ENCODE measurements around the gene SLC25A4.
"Not testable (repeated sequence)": the region's sequence is repeated elsewhere in the genome, so short reads cannot be mapped to it uniquely, and the experiment has no call there.

The SLC25A4 gene

DNA sequence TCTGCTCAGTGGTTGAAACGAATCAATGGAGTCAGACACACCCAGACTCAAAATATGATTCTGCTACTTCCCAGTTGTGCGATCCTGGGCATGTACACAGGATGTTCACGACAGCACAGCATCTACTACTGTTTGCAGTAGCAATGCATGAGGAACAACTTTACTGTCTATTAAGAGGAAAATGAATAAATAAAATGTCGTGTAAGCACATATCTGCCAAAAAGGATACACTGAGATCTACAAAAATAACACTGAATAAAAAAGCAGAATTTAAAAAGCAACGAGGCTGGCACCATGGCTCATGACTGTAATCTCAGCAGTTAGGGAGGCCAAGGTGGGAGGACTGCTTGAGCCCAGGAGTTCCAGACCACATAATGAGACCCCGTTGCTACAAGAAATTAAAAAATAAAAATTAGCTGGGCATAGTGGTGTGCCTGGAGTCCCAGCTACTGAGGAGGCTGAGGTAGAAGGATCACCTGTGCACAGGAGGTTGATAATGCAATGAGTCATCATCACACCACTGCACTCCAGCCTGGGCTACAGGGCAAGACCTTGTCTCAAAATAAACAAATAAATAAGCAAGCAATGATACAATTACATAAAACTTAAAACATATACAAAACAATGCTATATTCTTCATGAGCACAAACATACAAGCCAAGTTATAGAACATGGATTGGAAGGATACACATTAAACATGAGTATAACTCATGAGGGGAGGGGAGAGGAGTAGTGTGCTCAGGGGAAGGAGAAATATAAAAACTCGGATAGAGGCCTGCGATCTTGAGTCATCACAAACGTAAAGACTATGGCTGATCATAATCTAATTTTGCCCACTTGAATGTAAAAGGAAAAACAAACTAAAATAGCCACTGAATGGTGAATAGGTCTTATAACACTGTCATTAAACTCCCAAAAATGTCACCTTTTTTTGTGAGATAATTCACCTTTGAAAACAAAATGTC lies 52.1 kb downstream of the SLC25A4 start:
- Histone ChIP-seq H3K27me3 (ENCODE audit: low read depth, low read length) (no peaks in the 10 kb centered on the region), H3K36me3 (replicated peaks; ENCODE audit: low read depth, low read length) (no peaks in the 10 kb centered on the region), H3K4me2 (ENCODE audit: low read length) (no peak overlapping the region), H3K27ac (ENCODE audit: low read length) (no peak overlapping the region), H3K9ac (ENCODE audit: low read length) (no peak overlapping the region), H4K20me1 (ENCODE audit: insufficient read depth, low read length) (no peaks in the 10 kb centered on the region), H3K4me1 (ENCODE audit: low read length) (peaks cover 15% of the 10 kb centered on the region), H3K79me2 (ENCODE audit: low read length) (peaks cover 28% of the 10 kb centered on the region), H2AFZ (ENCODE audit: low read depth, low read length) (no peak overlapping the region), H3K4me3 (ENCODE audit: low read length) (no peak overlapping the region), H3K9me3 (ENCODE audit: insufficient read depth, low read length) (no peaks in the 10 kb centered on the region)
- TF ChIP-seq CTCF (IDR thresholded peaks at IDR 0.05; ENCODE audit: low read depth, low read length) (no peak), EZH2phosphoT487 (IDR thresholded peaks at IDR 0.05; ENCODE audit: low read depth) (no peak)

GRCh38 chr4:185196437-185196836 lies 53.4 kb downstream of the SLC25A4 start:
- H3K4me3 ChIP-seq (ENCODE audit: low read length): no peak overlapping the region
- H3K9me3 ChIP-seq (ENCODE audit: insufficient read depth, low read length): no peaks in the 10 kb centered on the region
- H3K4me2 ChIP-seq (ENCODE audit: low read length): no peak overlapping the region
- TF ChIP-seq EZH2phosphoT487 (IDR thresholded peaks at IDR 0.05; ENCODE audit: low read depth) (no peak), CTCF (IDR thresholded peaks at IDR 0.05; ENCODE audit: low read depth, low read length) (no peak)
- H3K36me3 ChIP-seq (replicated peaks; ENCODE audit: low read depth, low read length): no peaks in the 10 kb centered on the region
- H3K79me2 ChIP-seq (ENCODE audit: low read length): peaks cover 31% of the 10 kb centered on the region
- no peak overlapping the region for H3K27ac ChIP-seq (ENCODE audit: low read length)
- H3K9ac ChIP-seq (ENCODE audit: low read length): no peak overlapping the region
- no peaks in the 10 kb centered on the region for H4K20me1 ChIP-seq (ENCODE audit: insufficient read depth, low read length)
- peaks cover 5% of the 10 kb centered on the region for H3K4me1 ChIP-seq (ENCODE audit: low read length)
- H3K27me3 ChIP-seq (ENCODE audit: low read depth, low read length): no peaks in the 10 kb centered on the region
- no peak overlapping the region for H2AFZ ChIP-seq (ENCODE audit: low read depth, low read length)

- H3K4me2 ChIP-seq (ENCODE audit: low read length); H4K20me1 ChIP-seq (ENCODE audit: insufficient read depth, low read length); H3K9me3 ChIP-seq (ENCODE audit: insufficient read depth, low read length); H3K4me3 ChIP-seq (ENCODE audit: low read length); H3K27me3 ChIP-seq (ENCODE audit: low read depth, low read length); H3K36me3 ChIP-seq (replicated peaks; ENCODE audit: low read depth, low read length); H3K9ac ChIP-seq (ENCODE audit: low read length); H2AFZ ChIP-seq (ENCODE audit: low read depth, low read length); H3K27ac ChIP-seq (ENCODE audit: low read length): not testable (repeated sequence)
- Histone ChIP-seq H3K79me2 (ENCODE audit: low read length) (peaks cover 44% of the 10 kb centered on the region), H3K4me1 (ENCODE audit: low read length) (peaks cover 11% of the 10 kb centered on the region; the same call in 1 of the 2 replicates)
Measured at GRCh38 chr4:185198189-185198588, 55.1 kb downstream of the SLC25A4 start.
